Endothelial cell of umbilical vein (primary cell): ENCODE measurements around the gene CD163L1. TPM values are rescaled to one million over a fixed set of nuclear protein-coding genes. Genes with fewer than 3 reads are reported as not detected.

ENCODE experiments used
- BruUV-seq: library from RNA; stranded (reverse); fragments of 400-500 nt; replicated peaks from 2 replicates; lab custom pipeline; 2021; lab: Mats Ljungman, UMichigan
- CTCF ChIA-PET: fragments of 300-600, 350-600 bp; sonication (Branson Sonifier 250); formaldehyde crosslinking; loops from one replicate; lab custom pipeline; 2021; ENCODE audit warnings: antibody characterized with exemption, inconsistent platforms; lab: Charles Lee
- POLR2A ChIA-PET: fragments of 300-600, 350-600 bp; sonication (Branson Sonifier 250); formaldehyde crosslinking; loops from one replicate; lab custom pipeline; 2021; ENCODE audit warnings: antibody characterized with exemption, inconsistent platforms; lab: Charles Lee
- DNase-seq: peaks from one replicate; pipeline ENCODE4 v3.0.0-alpha.2; 2011; ENCODE audit warnings: low read depth, low spot score
- FAIRE-seq: peaks from 2 replicates; lab custom pipeline; 2011; peaks lifted over from hg19 to GRCh38; lab: Jason Lieb, UNC
- H2AFZ ChIP-seq: 2 replicates; pipeline ENCODE4 v1.6.0; 2012; ENCODE audit warnings: low read depth, low read length, control low read depth, inconsistent platforms
- H3K27ac ChIP-seq: 2 replicates; pipeline ENCODE4 v1.5.1; 2011; ENCODE audit warnings: low read depth, mild to moderate bottlenecking, control low read depth, low read length, moderate library complexity; ENCODE audit not compliant: insufficient read depth
- H3K27me3 ChIP-seq, 2 experiments: 2 replicates each; pipeline versions ENCODE4 v1.6.0 to v1.6.1; 2011; ENCODE audit warnings: low read length in 2 of 2, mixed read lengths in 1 of 2; ENCODE audit not compliant: control insufficient read depth in 2 of 2, insufficient read depth in 2 of 2
- H3K36me3 ChIP-seq, 2 experiments: 2 replicates in 1 of 2; 3 replicates in 1 of 2; pipeline ENCODE4 v1.5.1; 2011; ENCODE audit warnings: low read length in 2 of 2, mild to moderate bottlenecking in 1 of 2, moderate library complexity in 1 of 2; ENCODE audit not compliant: control insufficient read depth in 2 of 2, insufficient read depth in 2 of 2; ENCODE audit errors: extremely low read depth in 1 of 2
- H3K4me1 ChIP-seq: 3 replicates; pipeline ENCODE4 v1.5.1; 2011; ENCODE audit warnings: mild to moderate bottlenecking, low read length; ENCODE audit not compliant: control insufficient read depth, insufficient read depth; ENCODE audit errors: extremely low read depth
- H3K4me2 ChIP-seq: 2 replicates; pipeline ENCODE4 v1.6.1; 2011; ENCODE audit warnings: low read length, control low read depth, mixed read lengths; ENCODE audit not compliant: insufficient read depth
- H3K4me3 ChIP-seq, 3 experiments: fragments of 200-600 bp in 1 of 3; sonication (generic), shearing (Covaris generic) in 1 of 3; replicated peaks in 1 of 3; 2 replicates each; pipeline ENCODE4 v1.5.1; 2011 to 2016; ENCODE audit warnings: control low read depth in 3 of 3, low read length in 3 of 3, mild to moderate bottlenecking in 2 of 3, inconsistent platforms in 1 of 3, low read depth in 1 of 3, moderate library complexity in 1 of 3; ENCODE audit not compliant: insufficient read depth in 1 of 3
- H3K79me2 ChIP-seq: 2 replicates; pipeline ENCODE4 v1.6.0; 2012; ENCODE audit warnings: low read length, inconsistent platforms; ENCODE audit not compliant: control insufficient read depth, insufficient read depth
- H3K9ac ChIP-seq: replicated peaks from 2 replicates; pipeline ENCODE3; 2011; ENCODE audit warnings: low read length, control low read depth; ENCODE audit not compliant: insufficient read depth; ENCODE audit errors: extremely low read depth
- H3K9me1 ChIP-seq: replicated peaks from 3 replicates; pipeline ENCODE4 v1.6.0; 2011; ENCODE audit warnings: mild to moderate bottlenecking, low read length; ENCODE audit not compliant: control insufficient read depth, insufficient read depth; ENCODE audit errors: extremely low read depth
- H3K9me3 ChIP-seq: replicated peaks from 2 replicates; pipeline ENCODE4 v1.5.1; 2012; ENCODE audit warnings: low read length, inconsistent platforms; ENCODE audit not compliant: control insufficient read depth, insufficient read depth
- H4K20me1 ChIP-seq: replicated peaks from 2 replicates; pipeline ENCODE3; 2011; ENCODE audit warnings: mild to moderate bottlenecking, low read length; ENCODE audit not compliant: control insufficient read depth, insufficient read depth; ENCODE audit errors: extremely low read depth
- EZH2 ChIP-seq: IDR thresholded peaks from 2 replicates; pipeline ENCODE4 v1.6.1; 2012; ENCODE audit warnings: borderline replicate concordance, low read depth, mild to moderate bottlenecking, moderate library complexity, low read length, inconsistent platforms; ENCODE audit not compliant: severe bottlenecking
- FOS ChIP-seq: IDR thresholded peaks from 2 replicates; pipeline ENCODE4 v1.6.1; 2011; ENCODE audit warnings: mild to moderate bottlenecking, low read length, moderate library complexity, borderline replicate concordance; ENCODE audit not compliant: insufficient read depth
- GATA2 ChIP-seq: IDR thresholded peaks from 2 replicates; pipeline ENCODE4 v1.7.0; 2011; ENCODE audit warnings: low read depth, mild to moderate bottlenecking, moderate library complexity, mixed read lengths, low read length; ENCODE audit not compliant: insufficient read length, insufficient read depth
- JUN ChIP-seq: IDR thresholded peaks from 2 replicates; pipeline ENCODE4 v1.6.1; 2011; ENCODE audit warnings: borderline replicate concordance, low read depth; ENCODE audit not compliant: insufficient read length, insufficient read depth
- MYC ChIP-seq: IDR thresholded peaks from one replicate; pipeline ENCODE4 v1.6.1; 2011; ENCODE audit warnings: mild to moderate bottlenecking, low read depth, low read length
- POLR2A ChIP-seq: IDR thresholded peaks from 2 replicates; pipeline ENCODE4 v1.6.1; 2012; ENCODE audit warnings: low read depth, mild to moderate bottlenecking, control low read depth, low read length
- POLR2AphosphoS5 ChIP-seq: IDR thresholded peaks from 2 replicates; pipeline ENCODE4 v1.6.1; 2012; ENCODE audit warnings: low read depth, mild to moderate bottlenecking, control low read depth, low read length, moderate library complexity; ENCODE audit not compliant: insufficient read depth
- dilution Hi-C: fragments of 300-500 bp; cut with MboI; formaldehyde crosslinking; loops from one replicate; pipeline ENCODE4 v1.15.0; 2019; ENCODE audit warnings: low sequenced_read_pairs; ENCODE audit not compliant: extremely low pct_ligation_motif_present
- intact Hi-C: fragments of 100-400 bp; cut with micrococcal nuclease; formaldehyde crosslinking; loops from one replicate; pipeline ENCODE4 v1.10.0; 2022
- polyA plus RNA-seq, 4 experiments: library from polyadenylated mRNA; depleted of rRNA in 3 of 4; stranded (reverse) in 3 of 4; unstranded in 1 of 4; fragments of >200 nt; gene quantifications; 2 replicates each; pipeline versions ENCODE4 v1.2.1 to v1.2.3, GENCODE V29; 2011 to 2012; ENCODE audit warnings: missing spikeins in 1 of 4
- total RNA-seq: library from RNA; stranded (reverse); gene quantifications from 2 replicates; pipeline ENCODE4 v1.2.3, GENCODE V29; 2021
- TF ChIP-seq, protein P1 (sequence below), 2 donors: IDR thresholded peaks; 1 replicate in 1 of 2; 2 replicates in 1 of 2; pipeline ENCODE4 v1.5.1; 2011; ENCODE audit warnings: low read length in 2 of 2, mild to moderate bottlenecking in 2 of 2, moderate library complexity in 2 of 2, control low read depth in 1 of 2, inconsistent platforms in 1 of 2, low read depth in 1 of 2; ENCODE audit not compliant: insufficient read depth in 1 of 2; ENCODE audit errors: extremely low read depth in 1 of 2
- TF ChIP-seq, protein P2 (sequence below): IDR thresholded peaks from 2 replicates; pipeline ENCODE4 v1.6.1; 2011; ENCODE audit not compliant: insufficient read depth, insufficient read length

The CD163L1 gene
- total and polyA plus RNA-seq, 2 donors (not counting 3 experiments of a cell fraction or from before 2014, with no cell fraction given): 2.8 to 7.5 TPM

DNA sequence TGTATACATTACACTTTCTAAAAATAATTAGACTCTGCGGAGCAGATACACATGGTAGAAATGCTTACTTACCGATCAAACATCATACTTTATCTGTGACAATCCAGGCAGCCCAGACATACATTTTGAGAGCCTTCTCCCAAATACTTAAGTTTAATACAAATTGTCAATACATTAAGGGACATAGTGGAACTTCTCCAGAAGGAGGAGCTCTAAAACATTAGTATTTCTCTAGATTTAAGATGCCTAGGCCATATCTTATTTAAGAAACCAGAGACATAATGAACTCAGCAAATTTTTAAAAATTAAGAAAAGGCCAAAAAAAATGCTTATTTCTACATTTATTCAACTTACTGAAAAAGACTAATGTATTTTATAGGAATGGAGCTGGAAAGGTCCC lies 124.0 kb downstream of the CD163L1 start:
- DNase-seq: peak; percentile 46
- Histone ChIP-seq H3K36me3 (no peaks in the 10 kb centered on the region), H3K27me3 (no peaks in the 10 kb centered on the region), H3K79me2 (no peaks in the 10 kb centered on the region), H3K4me1 (no peaks in the 10 kb centered on the region), H3K27ac (no peak overlapping the region), H3K4me2 (no peak overlapping the region), H2AFZ (no peak overlapping the region), H3K9me3 (no peaks in the 10 kb centered on the region), H4K20me1 (no peaks in the 10 kb centered on the region), H3K4me3 (no peak overlapping the region), H3K9ac (no peak overlapping the region), H3K9me1 (no peaks in the 10 kb centered on the region)
- dilution Hi-C loops: no loop called here
- FAIRE-seq: peak; percentile 52
- intact Hi-C loops: loop anchor here (1.0 kb wide), 1 partner anchor 140 kb away; no protein-coding TSS in a partner anchor
- ChIA-PET POLR2A (no interaction called here), CTCF (interaction anchor here (0.6 to 4.2 kb wide), 16 partner anchors 8 to 318 kb away, joined by 3 to 35 read pairs (median 4); partner anchors contain the start of gene CD163)
- BruUV-seq: no TSS peak
- TF ChIP-seq, protein P1, sequence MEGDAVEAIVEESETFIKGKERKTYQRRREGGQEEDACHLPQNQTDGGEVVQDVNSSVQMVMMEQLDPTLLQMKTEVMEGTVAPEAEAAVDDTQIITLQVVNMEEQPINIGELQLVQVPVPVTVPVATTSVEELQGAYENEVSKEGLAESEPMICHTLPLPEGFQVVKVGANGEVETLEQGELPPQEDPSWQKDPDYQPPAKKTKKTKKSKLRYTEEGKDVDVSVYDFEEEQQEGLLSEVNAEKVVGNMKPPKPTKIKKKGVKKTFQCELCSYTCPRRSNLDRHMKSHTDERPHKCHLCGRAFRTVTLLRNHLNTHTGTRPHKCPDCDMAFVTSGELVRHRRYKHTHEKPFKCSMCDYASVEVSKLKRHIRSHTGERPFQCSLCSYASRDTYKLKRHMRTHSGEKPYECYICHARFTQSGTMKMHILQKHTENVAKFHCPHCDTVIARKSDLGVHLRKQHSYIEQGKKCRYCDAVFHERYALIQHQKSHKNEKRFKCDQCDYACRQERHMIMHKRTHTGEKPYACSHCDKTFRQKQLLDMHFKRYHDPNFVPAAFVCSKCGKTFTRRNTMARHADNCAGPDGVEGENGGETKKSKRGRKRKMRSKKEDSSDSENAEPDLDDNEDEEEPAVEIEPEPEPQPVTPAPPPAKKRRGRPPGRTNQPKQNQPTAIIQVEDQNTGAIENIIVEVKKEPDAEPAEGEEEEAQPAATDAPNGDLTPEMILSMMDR (IDR thresholded peaks at IDR 0.05; ENCODE audit: extremely low read depth in 1 of 2, insufficient read depth in 1 of 2, low read depth in 1 of 2, low read length in 2 of 2): peak; percentile 4 to 13
- TF ChIP-seq POLR2AphosphoS5: no peak

DNA sequence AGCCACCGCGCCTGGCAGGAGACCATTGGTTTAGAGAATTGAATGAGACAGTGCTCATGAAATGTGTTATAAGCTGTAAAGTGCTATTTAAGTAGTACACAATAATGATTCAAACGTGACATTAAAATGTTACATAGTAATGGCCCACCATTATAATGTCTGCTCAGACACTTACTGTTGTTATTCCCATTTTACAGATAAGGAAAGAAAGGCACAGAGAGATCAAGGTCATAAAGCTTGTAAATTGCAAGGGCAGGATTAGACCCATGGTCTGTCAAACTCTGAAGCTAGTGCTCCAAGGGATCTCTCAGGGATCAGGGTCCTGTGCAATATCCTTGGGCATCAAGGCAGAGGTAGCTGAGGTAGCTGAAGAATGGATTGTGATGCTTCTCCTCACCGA lies 133.9 kb downstream of the CD163L1 start:
- ChIA-PET CTCF (interaction anchor here (1.5 kb wide), 1 partner anchor 10 kb away, joined by 5 read pairs; no protein-coding TSS in a partner anchor), POLR2A (no interaction called here)
- Histone ChIP-seq H3K4me3 (no peak overlapping the region), H4K20me1 (no peaks in the 10 kb centered on the region), H3K4me2 (no peak overlapping the region), H3K4me1 (no peaks in the 10 kb centered on the region), H3K9me3 (no peaks in the 10 kb centered on the region), H3K79me2 (no peaks in the 10 kb centered on the region), H3K36me3 (no peaks in the 10 kb centered on the region), H3K27ac (no peak overlapping the region), H3K9me1 (no peaks in the 10 kb centered on the region), H2AFZ (no peak overlapping the region), H3K27me3 (peaks cover 0 to 5% of the 10 kb centered on the region in 2 experiments), H3K9ac (no peak overlapping the region)
- dilution Hi-C loops: no loop called here
- no peak for DNase-seq
- BruUV-seq: no TSS peak
- intact Hi-C loops: no loop called here
- TF ChIP-seq FOS: no peak
- no peak for TF ChIP-seq JUN
- no peak for TF ChIP-seq POLR2AphosphoS5
- no peak for TF ChIP-seq POLR2A
- TF ChIP-seq MYC: no peak
- no peak for TF ChIP-seq GATA2
- TF ChIP-seq, protein P2, sequence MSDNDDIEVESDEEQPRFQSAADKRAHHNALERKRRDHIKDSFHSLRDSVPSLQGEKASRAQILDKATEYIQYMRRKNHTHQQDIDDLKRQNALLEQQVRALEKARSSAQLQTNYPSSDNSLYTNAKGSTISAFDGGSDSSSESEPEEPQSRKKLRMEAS: no peak
- TF ChIP-seq, protein P1 (IDR thresholded peaks at IDR 0.05; ENCODE audit: extremely low read depth in 1 of 2, insufficient read depth in 1 of 2, low read depth in 1 of 2, low read length in 2 of 2): no peak
- no peak for TF ChIP-seq EZH2
- no peak for FAIRE-seq
